HG03558 (cell line): ENCODE results near the gene SRSF11.

Experiments used
- ATAC-seq: cut with Tn5 transposase; IDR thresholded peaks from one replicate; pipeline ENCODE4 v1.9.1; 2021; ENCODE audit warnings: moderate number of reproducible peaks; ENCODE audit not compliant: unreplicated experiment; ENCODE audit errors: extremely low read depth

The SRSF11 gene

DNA sequence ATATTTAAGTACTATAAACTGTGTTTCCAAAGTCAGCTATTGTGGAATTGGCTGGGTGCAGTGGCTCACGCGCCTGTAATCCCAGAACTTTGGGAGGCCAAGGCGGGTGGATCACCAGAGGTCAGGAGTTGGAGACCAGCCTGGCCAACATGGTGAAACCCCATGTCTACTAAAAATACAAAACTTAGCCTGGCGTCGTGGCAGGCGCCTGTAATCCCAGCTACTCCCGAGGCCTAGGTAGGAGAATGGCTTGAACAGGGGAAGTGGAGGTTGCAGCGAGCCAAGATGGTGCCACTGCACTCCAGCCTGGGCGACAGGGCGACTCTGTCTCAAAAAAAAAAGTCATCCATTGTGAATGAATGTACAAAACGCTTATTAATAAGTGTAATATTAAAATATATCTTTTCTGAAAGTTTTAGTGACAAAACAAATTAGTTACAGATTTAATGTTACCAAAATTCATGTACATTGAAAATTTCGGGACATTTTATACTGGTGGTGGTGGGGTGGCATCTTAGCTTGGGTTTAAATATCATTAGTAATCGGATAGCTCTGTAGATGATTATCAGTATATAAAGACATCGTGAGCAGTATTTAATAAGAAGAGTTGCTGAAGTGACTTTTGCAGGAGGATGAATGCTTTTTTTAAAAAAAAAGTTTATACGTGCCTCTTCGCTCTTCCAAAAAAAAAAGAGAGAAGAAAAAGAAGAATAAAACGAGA is 503 bp upstream of the SRSF11 start:
- no peak for ATAC-seq

DNA sequence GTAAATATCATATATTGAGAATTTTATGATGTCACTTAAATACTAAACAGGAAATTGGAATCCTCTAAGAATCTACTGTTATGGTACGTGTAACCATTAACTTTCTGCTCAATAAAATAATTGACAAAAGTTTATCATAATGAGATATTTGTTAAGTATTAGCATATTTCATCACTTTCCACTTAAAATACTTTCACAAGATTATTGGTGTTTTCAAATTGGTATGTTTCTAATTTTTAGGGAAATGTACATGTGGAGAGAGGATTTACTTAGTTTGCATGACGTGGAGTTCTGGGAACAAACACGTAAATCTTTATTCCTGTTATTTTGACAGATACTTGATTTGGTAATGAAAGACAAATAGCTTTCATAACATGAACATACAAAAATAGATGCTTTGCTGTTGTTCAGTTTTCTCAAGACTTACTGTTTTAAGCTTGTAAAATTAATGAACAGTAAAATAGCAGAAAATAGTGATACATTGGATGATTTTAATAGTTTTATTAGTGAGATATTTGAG is 1.6 kb downstream of the SRSF11 start:
- ATAC-seq: no peak

DNA sequence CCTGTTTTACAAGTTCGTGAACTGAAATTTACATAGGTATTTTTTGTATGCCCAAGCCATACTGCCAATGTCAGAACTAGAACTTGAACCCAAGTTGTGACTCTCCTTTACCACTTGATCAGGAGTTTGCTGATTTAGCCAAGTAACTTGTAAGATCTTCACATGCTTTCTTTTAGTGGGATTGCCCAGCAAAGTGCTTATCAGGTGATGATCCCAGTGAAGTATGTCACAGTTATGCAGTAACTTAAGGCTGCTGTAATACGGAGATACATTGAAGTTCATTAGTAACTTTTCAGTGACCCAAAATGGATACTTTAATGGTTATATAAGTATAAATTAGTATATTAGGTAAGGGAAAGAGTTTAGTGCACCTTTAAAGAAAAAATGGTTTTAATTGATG is 3.8 kb downstream of the SRSF11 start:
- no peak for ATAC-seq

DNA sequence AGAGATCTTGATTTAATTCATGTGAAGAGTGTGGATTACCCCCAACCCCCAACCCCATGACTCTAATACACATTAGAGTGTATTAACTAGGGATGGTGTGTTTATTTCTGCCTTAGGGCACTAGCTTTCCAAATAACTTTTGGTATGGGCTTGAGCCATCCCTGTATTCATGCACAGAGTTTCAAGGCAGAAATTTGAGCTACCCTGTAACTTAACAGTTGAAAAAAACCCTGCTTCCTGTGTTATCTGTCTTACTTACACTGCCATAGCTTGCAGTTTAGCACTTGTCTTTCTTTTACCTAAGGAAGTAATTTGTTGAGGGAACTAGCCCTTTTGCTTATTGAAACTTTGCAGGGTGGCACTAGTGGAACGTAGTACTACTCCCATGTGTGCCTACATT is 6.3 kb downstream of the SRSF11 start:
- no peak for ATAC-seq

DNA sequence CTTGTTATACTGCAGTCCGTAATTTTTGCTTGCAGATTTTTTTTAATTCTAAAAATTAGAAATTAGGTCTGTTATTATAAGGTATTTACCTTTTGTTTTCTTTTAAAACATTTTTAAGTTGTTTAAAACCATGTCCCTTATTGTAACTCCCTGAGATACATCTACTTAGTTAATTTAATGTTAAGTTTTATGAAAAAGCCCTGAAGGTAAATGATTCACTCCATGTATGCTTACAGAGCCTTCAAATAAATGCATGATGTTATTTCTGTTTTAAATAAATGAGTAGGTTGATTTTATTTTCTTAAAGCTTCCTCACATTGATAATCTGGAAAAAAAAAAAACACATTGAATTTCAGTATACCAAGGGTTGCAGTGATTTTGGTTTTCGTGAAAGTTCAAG is 7.5 kb downstream of the SRSF11 start:
- no peak for ATAC-seq

DNA sequence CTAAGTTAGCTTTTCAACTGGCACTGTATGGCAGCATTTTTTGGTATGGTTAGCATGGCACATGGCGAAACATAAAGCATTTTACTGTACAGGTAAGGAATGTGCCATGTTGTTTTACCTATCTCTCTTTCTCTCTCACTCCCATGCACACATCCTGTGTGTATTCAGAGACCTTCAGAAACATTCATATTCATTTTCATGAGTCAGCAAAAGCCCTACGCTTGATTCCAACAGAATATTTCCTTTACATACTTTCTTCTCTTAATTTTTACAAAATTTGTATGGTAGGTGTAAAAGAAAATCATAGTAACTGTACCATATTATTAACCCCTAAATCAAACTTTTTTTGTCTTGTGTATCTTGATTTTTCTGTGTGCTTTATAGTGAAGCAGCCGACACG is 10.3 kb downstream of the SRSF11 start:
- ATAC-seq: no peak

DNA sequence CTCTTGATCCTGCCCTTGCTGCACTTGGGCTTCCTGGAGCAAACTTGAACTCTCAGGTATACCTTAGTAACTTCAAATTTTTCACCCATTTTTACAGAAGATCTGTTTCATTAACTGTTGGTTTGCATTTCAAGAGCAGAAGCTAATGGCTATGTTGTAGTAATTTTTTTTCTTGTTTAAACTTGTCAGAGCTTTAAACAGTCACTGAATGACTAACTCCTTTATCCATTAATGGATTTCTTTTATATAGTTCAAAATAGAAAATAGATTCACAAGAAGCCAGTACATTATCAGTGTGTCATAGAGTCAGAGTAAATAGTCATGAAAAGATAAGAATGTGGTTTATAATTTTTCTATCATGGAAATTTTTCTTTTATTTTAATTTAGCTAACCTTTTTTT is 13.6 kb downstream of the SRSF11 start:
- ATAC-seq: no peak

DNA sequence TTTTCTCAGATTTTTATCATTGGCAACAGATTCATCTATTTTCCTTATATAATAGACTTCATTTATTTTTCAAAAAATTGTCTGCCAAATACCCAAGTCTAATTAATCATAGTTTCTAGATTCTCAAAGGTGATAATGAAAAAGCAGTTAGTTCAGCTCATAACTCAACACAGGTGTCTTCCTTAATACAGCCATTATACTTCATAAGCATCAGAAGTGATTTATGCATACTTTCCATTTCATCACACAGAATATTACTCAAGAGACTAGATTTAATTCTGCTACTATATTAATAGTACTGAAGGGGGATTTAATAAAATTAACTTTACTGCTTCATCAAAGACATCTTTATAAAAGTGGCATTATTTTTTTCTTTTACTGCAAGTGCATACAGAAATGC is 18.8 kb downstream of the SRSF11 start:
- no peak for ATAC-seq

DNA sequence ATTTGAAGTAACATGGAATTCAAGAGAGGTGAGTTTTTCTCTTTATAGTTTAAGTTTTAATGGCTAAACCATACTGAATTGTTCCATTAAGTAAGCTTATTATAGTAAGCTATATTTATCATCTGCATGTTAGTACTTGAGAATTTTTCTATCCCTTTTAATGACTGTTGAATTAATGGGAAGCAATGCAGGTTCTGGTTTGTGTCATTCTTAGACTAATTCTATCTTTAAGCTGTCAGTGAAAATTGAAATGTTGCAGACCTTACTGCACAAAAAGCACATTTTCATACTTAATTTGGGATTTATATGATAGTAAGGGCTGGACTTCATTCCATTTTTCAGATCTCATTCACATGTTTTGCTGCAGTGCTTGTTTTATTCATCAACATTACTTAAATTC is 25.9 kb downstream of the SRSF11 start:
- no peak for ATAC-seq

DNA sequence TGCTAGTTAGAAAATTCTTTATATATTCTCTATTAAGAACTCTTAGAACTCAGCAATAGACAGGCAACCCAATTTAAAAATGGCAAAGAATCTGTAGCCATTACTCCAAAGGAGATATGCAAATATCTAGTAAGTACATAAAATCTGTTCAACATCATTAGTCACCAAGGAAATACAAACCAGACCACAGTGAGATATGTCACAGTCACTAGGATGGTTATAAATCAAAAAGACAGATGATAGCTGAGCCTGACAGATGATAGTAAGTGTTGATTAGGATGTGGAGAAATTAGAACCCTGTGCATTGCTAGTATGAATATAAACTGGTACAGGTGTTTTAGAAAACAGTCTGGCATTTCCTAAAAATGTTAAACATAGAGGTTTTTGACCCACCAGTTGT is 26.6 kb downstream of the SRSF11 start:
- ATAC-seq: no peak

DNA sequence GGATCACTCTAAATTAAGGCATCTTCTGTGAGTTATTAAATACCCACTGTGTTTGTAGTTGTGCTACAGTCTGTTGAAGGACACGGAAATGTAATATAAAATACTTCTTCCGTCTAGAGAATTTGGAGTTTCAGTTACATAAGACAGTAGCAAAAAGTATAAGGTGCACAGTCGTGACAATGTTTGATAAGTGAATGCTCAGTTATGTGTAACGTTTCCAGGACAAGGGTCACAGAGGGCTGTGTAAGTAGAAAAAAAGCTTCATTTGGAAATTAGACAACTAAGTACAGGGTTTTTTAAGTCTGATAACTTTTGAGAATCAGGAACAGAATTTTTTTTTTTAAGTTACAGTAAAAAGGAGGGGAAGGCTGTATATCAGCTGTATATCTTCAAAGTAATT is 27.5 kb downstream of the SRSF11 start:
- ATAC-seq: no peak

DNA sequence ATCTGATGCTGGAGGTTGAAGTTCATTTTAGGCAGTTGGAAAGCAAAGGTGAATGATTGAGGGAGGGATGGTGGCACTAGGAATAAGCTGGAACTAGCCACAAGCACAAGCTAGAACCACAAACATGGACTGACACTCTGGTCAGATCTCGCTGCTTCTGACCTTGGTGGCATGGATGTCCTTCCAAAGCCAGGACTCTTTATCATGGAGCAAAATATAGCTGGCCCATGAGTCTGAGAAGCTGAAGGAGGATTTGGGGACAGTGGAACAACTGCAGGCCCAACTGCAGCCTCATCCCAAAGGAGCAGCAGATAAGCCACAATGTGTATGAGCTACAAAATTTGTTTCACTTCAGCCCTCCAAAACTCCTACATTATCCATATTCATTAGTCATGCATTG is 35.5 kb downstream of the SRSF11 start:
- ATAC-seq: no peak

DNA sequence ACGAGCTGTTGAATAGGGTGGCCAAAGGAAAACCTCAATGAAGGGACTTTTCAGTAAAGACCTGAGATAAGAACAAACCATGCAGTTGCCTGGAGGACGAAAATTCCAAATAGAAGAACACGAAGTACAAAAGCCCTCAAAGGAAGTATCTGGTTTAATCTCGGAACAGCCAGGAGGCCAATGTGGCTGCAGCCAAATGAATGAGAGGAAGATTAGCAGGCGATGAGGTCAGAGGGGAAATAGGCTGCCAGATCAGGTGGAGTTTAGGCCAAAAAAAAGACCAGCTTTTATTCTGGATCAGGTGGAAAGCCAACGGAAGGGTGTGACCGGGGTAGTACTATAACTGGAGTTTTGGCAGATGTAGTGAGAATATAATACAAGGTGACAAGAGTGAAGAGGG is 43.7 kb downstream of the SRSF11 start:
- ATAC-seq: no peak

DNA sequence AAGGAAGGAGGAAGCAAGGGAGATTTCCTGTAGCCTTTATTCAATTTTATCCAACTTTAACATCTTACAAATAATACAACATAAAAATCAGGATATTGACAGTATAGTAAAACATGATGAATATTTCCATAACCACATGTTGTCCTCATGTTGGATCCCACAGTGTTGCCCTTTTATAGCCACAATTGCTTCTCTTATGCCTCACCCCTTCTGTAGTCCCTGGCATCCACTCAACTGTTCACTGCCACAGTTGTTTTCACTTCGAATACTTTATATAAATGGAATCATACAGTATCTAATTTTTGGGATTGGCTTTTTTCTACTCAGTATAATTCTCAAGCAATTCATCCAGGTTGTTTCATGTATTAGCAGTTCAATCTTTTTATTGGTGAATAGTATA is 44.8 kb downstream of the SRSF11 start:
- no peak for ATAC-seq

DNA sequence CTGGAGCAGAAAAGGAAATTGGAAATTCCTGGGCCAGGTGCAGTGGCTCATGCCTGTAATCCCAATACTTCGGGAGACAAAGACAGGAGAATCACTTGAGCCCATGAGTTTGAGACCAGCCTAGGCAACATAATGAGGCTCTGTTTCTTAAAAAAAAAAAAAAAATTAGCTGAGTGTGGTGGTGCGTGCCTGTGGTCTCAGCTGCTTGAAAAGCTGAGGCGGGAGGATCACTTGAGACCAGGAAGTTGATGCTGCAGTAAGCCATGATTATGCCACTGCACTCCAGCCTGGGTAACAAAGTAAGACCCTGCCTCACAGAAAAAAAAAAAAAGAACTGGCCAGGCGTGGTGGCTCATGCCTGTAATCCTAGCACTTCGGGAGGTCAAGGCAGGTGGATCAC is 56.7 kb downstream of the SRSF11 start:
- no peak for ATAC-seq

DNA sequence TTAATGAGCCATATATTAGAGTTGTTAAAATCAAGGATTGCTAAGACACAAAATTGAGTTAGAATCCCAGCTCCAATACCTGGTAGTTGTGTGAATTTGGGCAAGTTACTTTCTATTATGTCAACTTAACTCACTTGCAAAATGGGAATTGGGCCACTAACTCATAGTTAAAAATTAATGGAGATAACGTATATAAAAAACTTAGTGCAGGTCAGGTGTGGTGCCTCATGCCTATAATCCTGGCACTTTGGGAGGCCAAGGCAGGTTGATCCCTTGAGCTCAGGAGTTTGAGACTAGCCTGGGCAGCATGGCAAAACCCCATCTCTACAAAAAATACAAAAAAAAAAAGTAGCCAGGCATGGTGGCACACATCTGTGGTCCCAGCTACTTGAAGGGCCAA is 57.5 kb downstream of the SRSF11 start:
- no peak for ATAC-seq

DNA sequence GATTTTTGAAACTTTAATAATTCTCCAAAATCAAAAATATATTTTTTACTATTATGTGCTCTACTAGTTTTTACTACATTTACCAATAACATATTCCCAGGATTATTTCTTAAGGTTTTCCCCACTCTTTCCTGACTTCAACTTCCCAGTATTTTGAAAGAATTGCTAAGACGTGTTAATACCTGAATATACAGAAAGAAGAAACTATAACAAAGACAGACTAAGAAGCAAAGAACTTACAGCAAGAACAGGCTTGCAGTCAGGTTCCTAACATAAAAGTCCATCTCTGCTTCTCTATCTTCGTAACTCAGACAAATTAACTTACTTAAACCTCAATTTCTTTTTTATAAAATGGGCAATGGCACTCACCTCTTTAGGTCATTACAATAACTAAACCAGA is 63.2 kb downstream of the SRSF11 start:
- no peak for ATAC-seq

DNA sequence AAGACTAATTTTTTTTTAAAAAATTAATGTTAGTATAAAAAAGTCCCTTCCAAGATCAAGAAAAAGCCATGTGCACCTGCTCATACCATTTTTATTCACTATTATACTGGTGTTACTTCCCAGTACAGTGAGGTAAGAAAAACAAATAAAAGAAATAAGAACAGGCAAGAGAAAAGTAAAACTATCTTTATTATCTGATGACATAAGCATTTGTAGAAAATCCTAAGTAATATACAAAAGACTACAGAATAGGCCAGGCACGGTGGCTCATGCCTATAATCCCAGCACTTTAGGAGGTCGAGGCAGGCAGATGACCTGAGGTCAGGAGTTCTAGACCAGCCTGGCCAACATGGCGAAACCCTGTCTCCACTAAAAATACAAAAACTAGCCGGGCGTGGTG is 65.3 kb downstream of the SRSF11 start:
- no peak for ATAC-seq

DNA sequence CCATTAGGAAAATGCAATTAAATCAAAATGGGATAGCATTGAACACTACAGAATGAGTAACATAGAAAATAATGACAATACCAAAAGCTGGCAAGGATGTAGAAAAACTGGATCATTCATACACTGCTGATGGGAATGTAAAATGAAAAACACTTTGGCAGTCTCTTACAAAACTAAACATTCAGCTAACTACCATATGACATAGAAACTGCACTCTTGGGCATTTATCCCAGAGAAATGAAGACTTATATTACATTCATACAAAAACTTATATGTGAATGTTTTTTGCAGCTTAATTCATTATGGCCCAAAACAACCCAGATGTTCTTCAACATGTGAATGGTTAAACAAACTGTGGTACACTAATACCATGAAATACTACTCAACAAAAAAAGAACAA is 67.0 kb downstream of the SRSF11 start:
- no peak for ATAC-seq

DNA sequence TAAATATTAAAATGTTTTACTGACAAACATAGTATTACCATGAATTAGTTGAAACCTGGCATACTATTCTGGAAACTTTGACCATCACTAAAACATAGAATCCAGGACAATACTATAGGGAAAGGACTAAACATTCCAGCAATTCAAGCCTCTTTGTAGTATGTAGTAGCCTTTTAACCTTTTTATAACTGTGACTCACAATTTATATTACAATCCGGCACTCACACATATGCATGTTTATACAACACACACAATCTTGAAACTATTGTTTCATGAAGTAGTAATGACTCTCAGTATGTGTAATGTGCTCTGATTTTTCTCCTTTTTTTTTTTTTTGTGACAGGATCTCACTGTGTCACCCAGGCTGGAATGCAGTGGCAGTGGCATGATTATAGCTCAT is 69.0 kb downstream of the SRSF11 start:
- no peak for ATAC-seq

DNA sequence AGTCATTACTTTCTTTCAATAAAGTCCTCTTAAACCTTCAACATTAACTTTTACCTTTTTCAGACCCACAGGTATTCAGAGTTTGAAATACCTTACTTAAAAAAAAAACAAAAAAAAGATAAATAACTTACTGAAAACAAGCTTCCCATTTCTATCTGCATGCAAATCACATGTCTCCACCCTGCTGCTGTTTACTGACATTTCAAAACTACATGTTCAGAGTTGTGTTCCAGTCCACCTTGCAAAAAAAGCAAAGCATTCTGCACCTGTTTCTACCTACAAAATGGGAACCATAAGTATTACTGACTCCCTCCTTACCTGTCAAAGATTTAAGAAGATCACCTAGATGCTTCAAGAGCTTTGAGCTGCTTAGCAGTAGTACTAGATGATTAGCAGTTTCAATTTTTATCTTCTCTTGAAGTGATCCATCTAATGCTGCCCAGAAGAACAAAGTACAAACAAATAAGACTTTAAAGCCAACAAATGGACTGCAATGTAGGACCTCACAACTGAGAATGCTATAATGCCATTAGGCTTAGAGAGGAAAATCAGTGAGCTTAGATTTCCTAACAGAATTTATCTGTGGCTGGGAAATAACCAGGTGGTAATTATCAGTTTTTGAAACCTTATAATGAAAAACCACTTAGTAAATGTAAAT is 72.1 kb downstream of the SRSF11 start:
- no peak for ATAC-seq

DNA sequence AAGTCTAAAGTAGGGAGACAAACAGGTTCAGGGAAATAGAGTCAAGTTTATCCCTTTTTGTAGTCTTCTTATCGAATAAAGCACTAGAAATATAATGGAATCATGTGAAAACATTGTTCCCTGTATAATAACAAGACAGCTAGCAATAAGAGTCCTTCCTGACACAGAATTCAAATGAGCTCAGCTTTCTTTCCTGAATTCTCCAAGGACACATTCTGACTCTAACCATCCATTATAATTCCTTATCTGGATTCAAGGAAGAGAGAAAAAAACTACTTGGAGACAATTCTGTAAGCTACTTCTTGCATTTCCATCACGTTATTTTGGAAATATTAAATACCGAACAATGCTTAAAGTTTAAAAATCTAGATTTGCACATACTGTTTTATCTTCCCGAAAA is 74.6 kb downstream of the SRSF11 start:
- no peak for ATAC-seq
